GM21723 (cell line): ENCODE measurements around the gene CHURC1.

Source experiments
- ATAC-seq: cut with Tn5 transposase; IDR thresholded peaks from one replicate; pipeline ENCODE4 v1.9.1; 2021; ENCODE audit warnings: mild to moderate bottlenecking, moderate library complexity; ENCODE audit not compliant: unreplicated experiment

CHURC1 gene

GRCh38 chr14:64954491-64955240 is 40.4 kb downstream of the CHURC1 start:
- ATAC-seq = no peak

GRCh38 chr14:64955297-64955696 is 41.0 kb downstream of the CHURC1 start:
- no peak for ATAC-seq

GRCh38 chr14:64956697-64957406 is 42.6 kb downstream of the CHURC1 start:
- no peak for ATAC-seq

GRCh38 chr14:64958201-64958600 is 43.9 kb downstream of the CHURC1 start:
- no peak for ATAC-seq

GRCh38 chr14:64958743-64959142 is 44.5 kb downstream of the CHURC1 start:
- ATAC-seq = no peak

GRCh38 chr14:64960762-64961276 is 46.6 kb downstream of the CHURC1 start:
- no peak for ATAC-seq

- ATAC-seq = no peak
Measured at GRCh38 chr14:64963611-64964010, 49.4 kb downstream of the CHURC1 start.

- no peak for ATAC-seq
Measured at GRCh38 chr14:64965356-64966000, 51.2 kb downstream of the CHURC1 start.

GRCh38 chr14:64966976-64967375 is 52.7 kb downstream of the CHURC1 start:
- ATAC-seq = no peak

GRCh38 chr14:64968167-64968566 is 53.9 kb downstream of the CHURC1 start:
- no peak for ATAC-seq

- ATAC-seq = no peak
Measured at GRCh38 chr14:64968651-64969050, 54.4 kb downstream of the CHURC1 start.

- no peak for ATAC-seq
Measured at GRCh38 chr14:64970041-64970440, 55.8 kb downstream of the CHURC1 start.

- no peak for ATAC-seq
Measured at GRCh38 chr14:64970776-64971477, 56.7 kb downstream of the CHURC1 start.

- ATAC-seq = no peak
Measured at GRCh38 chr14:64971491-64971942, 57.3 kb downstream of the CHURC1 start.

- ATAC-seq = no peak
Measured at GRCh38 chr14:64971943-64972791, 57.9 kb downstream of the CHURC1 start, which contains the start of gene RAB15. RAB15 (minus strand) TSS chr14:64972336; CDS start chr14:64972076, 260 bp downstream.

GRCh38 chr14:64973026-64973442 is 58.8 kb downstream of the CHURC1 start:
- no peak for ATAC-seq

- ATAC-seq = no peak
Measured at GRCh38 chr14:64973826-64974225, 59.6 kb downstream of the CHURC1 start.

- ATAC-seq = no peak
Measured at GRCh38 chr14:64974563-64974962, 60.3 kb downstream of the CHURC1 start.

GRCh38 chr14:64979336-64980074 is 65.2 kb downstream of the CHURC1 start:
- ATAC-seq = no peak
